HG02970 (cell line): ENCODE results near the gene SLC9A9.
"Not testable (repeated sequence)": the region's sequence is repeated elsewhere in the genome, so short reads cannot be mapped to it uniquely, and the experiment has no call there.

ENCODE experiments used
- ATAC-seq: cut with Tn5 transposase; IDR thresholded peaks from one replicate; pipeline ENCODE4 v1.9.1; 2021; ENCODE audit warnings: mild to moderate bottlenecking, moderate library complexity, moderate number of reproducible peaks; ENCODE audit not compliant: unreplicated experiment, low FRiP score

The SLC9A9 gene

DNA sequence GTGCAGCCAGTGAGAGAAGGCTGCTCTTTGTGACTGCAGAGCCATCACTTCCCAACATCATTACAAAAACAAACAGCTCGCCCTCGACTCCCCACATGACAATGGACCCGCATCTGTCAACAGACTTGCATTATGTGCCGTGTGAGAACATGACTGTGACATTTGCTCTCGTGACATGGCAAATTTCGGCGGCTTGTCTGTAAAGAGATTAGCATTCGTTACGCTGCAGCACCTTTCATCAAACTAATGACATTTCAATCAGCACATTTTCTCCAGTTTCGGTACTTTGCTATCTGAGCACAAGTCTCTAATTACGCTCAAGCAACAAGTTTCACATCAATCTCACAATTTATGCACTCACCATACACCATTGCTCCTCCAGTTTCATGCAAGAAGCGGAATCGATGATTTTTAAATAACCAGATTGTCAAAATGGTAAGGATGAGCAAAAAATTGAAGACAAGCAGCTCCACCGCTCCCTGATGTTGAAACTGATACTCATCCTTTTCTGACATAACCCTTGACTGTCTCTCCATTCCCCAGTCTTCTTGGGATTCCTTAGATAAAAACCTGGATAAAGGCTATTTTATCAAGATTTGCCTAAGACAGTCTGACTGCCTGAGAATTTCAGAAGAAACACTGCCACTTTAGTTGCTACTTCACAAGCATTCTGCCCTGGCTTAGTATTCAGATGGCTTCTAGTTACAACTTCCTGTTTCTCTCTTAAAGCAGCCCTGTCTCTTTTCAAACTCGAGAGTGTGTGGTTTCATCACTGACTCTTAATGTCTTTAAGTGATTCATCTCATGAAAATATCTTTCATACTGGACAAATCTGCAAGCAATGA is at the start of gene SLC9A9:
TSS of gene SLC9A9 (minus strand) at position 682 of the 845 bp plus-strand sequence. CDS start at position 536, 146 bp downstream.
- peak; percentile 90 for ATAC-seq

DNA sequence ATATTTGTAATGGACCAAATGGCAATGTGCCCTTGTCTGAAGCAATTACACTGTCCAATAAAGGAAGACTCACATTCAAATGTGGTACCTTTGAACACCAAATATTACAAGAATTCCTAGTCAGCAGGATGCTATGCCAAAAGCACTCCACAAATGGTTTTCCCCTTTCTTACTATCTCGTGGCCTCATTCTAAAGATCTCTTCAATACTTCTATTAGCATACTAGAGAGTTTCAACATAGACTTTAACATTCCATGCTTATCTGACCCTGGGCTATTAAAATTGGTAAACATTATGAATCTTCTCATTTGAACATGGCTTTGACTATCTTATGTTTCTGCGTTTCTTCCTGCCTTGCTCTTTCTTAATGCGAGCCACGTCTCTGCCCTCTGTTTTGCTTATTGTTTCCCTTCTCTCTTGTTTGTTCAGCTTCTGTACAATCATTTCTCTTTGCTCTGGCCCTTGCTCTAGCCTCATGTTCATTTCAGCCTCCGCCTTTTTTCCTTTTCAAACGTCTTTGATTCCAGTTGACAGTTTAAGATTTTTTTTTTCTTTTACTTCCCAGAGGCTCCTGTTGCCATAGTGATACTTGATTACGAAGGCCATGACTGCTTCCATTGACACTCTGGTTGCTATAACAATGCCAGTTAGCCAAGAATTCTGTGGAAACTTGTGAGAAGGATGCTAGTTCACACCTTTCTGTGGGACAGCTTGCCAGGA is 49.5 kb upstream of the SLC9A9 start:
- no peak for ATAC-seq

DNA sequence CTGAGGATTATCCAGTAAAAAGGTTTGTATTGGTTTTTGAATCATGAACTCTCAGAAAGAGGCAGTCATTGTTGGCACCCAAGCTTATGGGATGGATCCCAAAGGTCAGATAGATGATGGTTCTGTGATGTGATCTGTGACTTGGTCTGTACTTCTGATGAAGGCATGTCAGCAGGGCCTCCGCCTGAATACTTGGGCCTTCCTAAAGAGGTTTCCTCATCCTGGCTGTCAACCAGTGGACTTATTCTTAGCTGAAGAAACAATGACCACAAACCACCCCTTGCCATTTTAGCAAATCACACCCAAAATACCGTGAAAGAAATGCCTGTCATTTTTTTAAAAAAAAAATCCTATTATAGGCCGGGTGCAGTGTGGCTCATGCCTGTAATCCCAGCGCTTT is 48.2 kb upstream of the SLC9A9 start:
- ATAC-seq, result no peak

DNA sequence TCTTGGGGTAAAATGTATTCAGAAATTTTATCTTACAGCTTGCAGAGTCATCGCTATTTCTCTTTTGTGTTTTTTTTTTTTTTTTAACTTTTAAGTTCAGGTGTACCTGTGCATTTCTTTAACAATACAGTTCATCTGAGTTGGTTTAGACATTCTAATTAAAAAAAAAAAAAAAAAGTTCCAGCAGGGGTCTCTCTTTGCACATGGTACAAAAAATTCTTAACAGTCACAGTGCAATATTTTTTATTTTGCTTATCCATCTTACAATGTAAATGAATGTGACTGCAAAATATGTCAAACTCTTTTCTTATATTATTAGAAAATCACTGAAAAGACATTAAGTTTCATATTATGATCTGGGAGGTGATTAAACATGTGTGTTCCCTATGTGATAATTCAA is 47.5 kb upstream of the SLC9A9 start:
- no peak for ATAC-seq

DNA sequence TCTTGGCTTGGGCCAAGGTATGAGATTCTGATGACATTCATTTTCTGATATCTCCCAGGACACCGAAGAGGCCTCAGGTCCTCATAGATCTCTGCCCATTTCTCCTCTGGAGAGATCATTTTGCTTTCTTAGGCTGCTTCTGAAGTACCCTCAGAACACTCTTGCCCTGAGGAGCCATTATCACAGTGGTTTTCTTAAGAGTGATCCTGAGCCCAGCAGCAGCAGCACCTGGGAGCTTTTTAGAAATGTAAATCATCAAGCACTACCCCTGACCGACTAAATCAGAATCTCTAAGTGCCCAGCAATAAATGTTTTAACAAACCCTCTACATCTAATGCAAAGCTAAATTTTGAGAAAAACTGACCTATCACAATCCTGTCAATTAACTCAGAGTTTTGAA is 40.6 kb upstream of the SLC9A9 start:
- ATAC-seq, result no peak

DNA sequence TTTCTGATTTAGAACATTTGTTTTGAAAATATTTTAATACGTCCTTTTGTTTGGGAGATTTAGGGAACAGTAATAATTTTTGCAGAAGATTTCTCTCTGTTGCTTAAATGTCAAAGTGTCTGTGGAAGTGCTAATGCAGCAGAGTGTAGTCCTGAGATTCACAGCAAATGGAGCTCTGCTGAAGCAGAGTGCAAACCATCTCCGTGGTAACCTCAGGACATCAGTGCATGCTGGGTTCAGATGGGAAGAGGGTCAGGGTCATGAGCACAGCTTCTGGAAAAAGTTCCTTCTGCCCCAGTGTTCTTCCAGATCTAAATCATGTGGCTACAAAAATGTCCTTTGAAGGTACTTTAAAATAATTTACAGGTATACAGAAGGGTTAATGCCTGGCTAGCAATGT is 39.9 kb upstream of the SLC9A9 start:
- ATAC-seq, result no peak

DNA sequence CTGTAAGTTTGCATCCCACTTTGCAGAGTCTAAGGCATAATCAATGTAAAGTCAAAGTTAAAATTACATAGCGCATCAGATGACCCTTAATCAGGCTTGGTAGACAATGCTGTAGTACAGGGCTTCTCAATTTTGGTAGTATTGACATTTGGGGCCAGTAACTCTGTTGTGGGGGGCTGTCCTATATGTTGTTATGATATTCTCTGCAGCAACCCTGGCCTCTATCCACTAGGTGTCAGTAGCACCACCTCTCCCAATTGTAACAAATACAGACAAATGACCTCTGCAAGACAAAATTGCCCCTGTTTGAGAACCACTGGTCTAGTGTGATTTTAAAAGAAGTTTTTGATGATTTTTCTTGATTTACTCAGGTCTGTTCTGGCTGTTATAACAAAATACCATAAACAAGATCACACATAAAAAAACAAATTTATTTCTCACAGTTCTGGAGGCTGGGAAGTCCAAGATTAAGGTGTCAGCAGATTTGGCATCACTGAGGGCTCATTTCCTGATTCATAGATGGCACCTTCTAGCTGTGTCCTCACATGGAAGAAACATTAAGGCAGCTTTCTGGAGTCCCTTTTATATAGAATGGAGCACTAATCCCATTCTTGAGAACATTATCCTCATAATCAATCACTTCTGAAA is 37.6 kb upstream of the SLC9A9 start:
- ATAC-seq, result peak; percentile 72

DNA sequence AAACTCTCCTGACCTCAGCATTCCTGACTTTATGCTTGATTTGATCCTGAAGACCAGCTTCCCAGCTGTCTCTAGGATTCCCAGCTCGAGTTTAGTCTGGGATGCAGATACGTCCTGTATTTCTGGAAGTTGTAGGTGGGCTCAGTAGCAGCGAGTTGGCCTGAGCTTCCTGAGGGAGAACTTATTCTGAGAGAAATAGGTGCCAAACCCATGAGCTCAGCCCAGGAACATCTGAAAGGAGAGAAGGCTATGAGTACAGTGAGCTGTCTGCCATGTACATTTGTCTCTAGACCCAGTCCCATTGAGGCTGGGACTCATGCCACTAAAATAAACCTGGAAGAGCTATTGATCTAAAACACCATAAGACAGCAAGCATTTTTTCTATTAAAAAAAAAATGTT is 36.6 kb upstream of the SLC9A9 start:
- no peak for ATAC-seq

DNA sequence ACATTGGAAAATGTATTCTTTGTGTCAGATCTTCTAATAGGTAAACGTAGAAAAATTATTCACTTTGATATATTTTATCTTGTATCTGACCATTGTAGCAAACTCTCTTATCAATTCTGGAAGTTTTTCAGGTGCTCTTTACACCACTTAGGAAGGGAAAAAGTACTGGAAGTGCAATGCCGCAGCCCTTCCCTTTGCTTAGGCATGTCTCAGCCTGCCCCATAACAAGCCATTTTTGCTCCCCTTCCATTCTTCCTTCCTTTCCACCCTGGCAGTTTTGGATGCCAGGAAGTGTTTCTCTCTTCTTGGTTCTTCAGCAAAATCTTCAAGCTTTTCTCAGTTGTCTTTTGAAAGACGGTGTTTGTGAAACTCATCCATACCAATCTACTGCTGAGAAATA is 34.9 kb upstream of the SLC9A9 start:
- ATAC-seq, result no peak

DNA sequence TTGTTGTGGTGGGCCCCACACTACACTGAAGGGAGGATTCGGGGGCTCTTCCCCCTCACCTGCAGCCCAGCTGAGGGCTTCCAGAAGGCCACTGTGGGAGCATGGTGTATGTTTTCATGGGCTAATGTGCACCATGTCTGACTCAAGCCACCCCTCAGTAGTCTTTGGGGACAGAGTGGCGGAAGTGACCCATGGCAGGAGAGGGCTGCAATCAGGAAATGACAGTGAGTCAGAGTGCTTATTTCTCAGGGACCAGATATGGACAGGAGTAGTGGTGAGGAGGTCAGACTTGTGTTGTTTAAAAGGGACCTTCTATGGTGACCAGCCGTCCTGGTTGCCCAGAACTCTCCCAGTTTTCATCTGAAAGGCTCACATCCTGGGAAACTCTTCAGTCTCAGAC is 32.8 kb upstream of the SLC9A9 start:
- ATAC-seq, result no peak

DNA sequence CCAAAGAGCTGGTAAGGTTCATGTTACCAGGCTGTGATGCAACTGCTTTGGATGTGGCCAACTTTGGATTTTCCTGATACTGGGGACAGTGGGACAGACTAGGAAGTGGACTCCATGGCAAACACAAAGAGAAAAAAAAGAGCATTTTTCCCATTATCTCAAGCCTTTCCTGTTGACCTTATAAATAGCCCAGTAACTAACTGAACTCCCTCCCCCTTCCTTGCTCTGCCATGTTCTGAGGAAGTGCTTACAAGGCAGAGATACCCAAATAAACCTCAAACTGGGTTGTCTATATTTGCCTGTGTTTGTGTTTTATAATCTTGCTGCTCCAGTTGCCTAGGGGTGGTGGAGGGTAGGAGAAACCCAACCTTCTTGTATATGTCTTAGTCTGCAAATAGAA is 27.3 kb upstream of the SLC9A9 start:
- no peak for ATAC-seq

DNA sequence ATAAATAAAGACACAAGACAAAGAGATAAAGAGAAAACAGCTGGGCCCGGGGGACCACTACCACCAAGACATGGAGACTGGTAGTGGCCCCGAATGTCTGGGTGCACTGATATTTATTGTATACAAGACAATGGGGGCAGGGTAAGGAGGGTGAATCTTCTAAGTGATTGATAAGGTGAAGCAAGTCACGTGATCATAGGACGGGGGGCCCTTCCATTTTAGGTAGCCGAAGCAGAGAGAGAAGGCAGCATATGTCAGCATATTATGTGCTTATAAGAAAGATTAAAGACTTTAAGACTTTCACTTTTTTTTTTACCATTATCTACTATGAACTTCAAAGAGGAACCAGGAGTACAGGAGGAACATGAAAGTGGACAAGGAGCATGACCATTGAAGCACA is 25.3 kb upstream of the SLC9A9 start:
- not testable (repeated sequence) for ATAC-seq

DNA sequence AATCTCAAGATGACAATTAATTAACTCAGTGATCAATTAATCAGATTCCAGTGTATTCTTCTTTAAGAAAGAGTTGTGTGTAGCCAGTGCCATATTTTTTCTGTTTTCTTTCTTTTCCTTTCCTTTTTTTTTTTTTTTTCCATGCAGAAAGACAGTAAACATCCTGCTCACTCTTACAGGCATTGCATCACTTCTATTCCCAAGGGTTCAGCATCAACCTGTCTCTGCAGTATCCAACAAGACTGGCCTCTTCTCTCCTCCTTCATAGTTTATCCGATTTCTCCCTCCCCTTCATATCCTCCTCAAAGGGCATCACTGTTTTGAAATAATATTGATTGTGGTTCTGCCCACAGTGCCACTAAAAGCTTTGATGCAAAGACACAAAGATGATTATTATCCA is 17.0 kb upstream of the SLC9A9 start:
- no peak for ATAC-seq

DNA sequence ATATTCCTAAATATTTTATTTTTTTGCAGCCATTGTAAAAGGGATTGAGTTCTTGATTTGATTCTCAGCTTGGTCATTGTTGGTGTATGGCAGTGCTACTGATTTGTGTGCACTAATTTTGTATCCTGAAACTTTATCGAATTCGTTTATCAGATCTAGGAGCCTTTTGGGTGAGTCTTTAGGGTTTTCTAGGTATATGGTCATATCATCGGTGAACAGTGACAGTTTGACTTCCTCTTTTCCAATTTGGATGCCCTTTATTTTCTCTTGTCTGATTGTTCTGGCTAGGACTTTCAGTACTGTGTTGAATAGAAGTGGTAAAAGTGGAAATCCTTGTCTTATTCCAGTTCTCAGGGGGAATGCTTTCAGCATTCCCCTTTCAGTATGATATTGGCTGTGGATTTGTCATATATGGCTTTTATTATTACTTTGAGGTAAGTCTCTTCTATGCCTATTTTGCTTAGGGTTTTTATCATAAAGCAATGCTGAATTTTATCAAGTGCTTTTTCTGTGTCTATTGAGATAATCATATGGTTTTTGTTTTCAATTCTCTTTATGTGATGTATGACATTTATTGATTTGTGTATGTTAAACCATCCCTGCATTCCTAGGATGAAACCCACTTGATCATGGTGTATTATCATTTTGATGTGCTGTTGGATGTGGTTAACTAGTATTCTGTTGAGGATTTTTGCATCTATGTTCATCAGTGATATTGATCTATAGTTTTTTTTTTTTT is 11.4 kb upstream of the SLC9A9 start:
- no peak for ATAC-seq

DNA sequence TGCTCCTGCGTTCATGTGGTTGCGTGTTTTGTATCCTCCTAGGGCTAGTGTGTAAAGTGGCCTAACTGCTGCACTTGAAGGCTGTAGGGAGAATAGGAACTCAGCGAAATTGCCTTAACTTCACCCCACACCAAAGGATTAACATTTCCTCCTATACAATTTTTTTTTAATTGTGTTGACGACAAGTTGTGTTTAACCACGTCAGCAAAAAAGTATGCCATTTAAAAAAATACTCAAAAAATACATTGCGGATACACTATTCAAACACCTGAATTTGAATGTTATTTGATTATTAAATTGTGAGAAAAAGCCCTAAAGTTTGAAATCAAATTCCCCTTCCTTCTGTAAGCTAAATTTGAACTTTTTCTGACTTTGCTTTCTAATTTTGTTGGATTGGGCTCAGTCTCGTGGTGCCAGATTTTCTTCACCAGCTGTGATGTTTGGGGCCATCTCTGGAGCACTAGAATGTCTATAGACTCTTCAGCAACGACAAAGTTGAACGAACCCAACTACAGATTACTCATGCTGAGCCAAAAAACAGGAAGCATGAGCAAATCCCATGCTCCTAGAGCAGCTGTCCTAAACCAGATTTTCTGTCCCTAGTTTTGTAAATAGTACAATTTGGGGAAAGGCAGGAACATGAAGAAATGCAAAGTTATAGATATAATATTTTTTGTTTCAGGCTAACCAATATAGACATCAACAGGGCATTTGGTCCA is 8.1 kb upstream of the SLC9A9 start:
- no peak for ATAC-seq

DNA sequence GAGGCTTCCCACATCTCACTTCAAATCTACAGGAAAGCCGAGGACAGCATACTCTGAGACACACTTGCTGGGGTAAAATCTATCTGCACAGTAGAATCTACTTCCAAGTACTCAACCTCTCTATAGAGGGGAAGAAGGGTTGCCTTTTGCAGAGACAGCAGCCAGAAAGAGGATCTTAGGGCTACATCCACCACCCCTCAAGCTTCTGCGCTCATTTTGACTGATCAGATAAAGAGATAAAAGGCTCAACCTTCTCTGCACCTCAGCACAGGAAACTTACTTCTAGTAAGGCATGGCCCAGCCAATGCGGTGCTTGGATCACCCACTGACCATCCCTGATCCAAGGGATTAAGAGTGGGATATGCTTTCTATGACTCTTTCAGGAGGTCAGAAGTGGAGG is 6.9 kb upstream of the SLC9A9 start:
- ATAC-seq, result no peak

DNA sequence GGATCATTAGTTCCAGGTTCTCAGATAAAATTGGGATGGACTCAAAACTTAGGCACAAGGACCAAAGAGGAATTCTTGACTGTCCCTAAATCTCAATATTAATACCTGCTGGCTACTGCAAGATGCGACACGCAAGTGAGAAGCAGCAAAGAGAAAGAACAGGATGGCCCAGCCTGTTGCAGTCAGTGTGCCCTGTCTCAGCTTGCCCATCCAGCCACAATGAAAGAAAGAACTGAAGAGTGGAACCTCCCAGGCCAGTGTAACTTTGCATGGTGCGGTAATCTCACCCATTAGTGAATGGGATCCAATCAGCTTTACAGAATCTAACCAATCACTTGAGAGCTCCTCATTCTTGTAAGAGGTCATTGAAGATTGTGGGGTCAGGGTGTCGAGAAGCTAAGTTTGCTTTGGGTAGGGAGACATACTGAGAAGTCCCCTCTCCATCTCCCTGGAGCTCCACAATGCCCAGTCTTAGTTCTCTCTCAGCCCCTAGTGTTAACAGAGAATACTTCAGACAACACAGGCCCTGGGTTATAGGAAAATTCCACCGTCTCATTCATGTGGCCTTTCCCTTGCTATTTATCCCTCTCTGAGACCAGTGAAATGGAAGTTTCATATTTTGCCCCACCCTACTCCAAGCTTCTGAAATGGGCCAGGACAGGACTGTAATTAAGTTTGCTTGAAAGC is 3.2 kb upstream of the SLC9A9 start:
- no peak for ATAC-seq

DNA sequence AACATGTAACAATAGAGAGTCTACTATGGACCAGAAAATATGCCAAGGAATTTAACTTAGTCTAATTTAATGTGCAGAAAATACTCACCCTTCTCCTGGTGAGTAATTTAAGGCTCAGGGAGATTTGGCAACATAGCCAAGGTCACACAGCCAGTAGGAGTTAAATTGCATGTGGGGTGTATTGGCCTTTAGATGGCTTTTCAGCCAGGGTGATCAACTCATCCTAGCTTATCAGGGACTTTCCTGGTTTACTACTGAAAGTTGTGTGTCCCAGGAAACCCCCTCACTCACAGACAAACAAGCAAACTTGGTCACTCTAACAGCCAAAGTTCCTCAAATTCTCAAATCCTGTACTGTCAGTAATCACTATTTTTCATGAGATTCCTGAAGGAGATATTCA is 2.6 kb upstream of the SLC9A9 start:
- no peak for ATAC-seq

DNA sequence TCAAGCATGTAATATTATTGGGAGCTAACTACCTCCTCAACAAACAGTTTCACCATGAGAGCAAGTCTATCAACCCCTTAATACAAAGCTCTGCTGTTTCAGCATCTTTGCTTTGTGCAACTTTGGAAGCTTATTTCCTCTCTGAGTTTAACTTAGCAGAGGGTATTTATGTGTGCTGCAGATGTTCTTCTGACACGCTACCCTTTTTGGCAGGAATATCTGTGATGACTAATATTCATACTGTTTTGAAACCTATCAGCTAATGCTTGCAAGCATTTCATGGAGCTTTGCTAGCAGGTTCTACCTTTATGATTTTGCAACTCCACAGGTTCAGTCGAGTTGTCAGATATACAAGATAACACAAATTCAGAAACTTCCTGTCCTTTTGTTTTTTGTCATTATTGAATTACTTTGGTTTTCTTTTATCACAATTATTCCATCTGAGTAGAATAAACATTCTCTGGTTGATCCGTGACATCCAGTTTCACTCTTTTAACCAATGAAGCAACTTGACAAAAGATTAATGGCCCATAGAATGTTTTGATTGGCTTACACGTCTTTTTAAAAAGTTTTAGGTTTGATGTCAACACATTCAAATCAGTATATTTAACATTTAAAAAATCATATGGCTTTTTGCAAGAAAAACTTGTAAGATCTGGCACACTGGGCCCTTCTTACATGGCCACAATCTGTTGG is 1.7 kb upstream of the SLC9A9 start:
- ATAC-seq, result no peak
